Muscle layer of colon (tissue), 2 donors: ENCODE results near the gene IRX2.
A peak's percentile ranks its signal among the peaks of the same experiment; 100 is the strongest.

Experiments
- H3K27ac ChIP-seq: one replicate; pipeline ENCODE4 v1.7.0; 2013; ENCODE audit warnings: low read depth, mild to moderate bottlenecking, low read length, moderate library complexity
- H3K27me3 ChIP-seq, 2 donors: one replicate each; pipeline ENCODE4 v1.7.0; 2013; ENCODE audit warnings: low read length in 2 of 2, mild to moderate bottlenecking in 2 of 2; ENCODE audit not compliant: insufficient read depth in 2 of 2, control insufficient read depth in 1 of 2
- H3K36me3 ChIP-seq: one replicate; pipeline ENCODE4 v1.7.0; 2013; ENCODE audit warnings: mild to moderate bottlenecking, low read length; ENCODE audit not compliant: insufficient read depth
- H3K4me1 ChIP-seq: one replicate; pipeline ENCODE4 v1.7.0; 2013; ENCODE audit warnings: mild to moderate bottlenecking, low read length; ENCODE audit not compliant: insufficient read depth
- H3K4me3 ChIP-seq, 2 donors: one replicate each; pipeline ENCODE4 v1.7.0; 2013; ENCODE audit warnings: low read length in 2 of 2, low read depth in 1 of 2, mild to moderate bottlenecking in 1 of 2, moderate library complexity in 1 of 2
- H3K9ac ChIP-seq: one replicate; pipeline ENCODE4 v1.7.0; 2013; ENCODE audit warnings: low read length
- H3K9me3 ChIP-seq: one replicate; pipeline ENCODE4 v1.7.0; 2013; ENCODE audit warnings: mild to moderate bottlenecking, low read length
- donor health status: abdominal sarcoma.
- donor health status: Adenocarcinoma of cecum.

IRX2 gene

DNA sequence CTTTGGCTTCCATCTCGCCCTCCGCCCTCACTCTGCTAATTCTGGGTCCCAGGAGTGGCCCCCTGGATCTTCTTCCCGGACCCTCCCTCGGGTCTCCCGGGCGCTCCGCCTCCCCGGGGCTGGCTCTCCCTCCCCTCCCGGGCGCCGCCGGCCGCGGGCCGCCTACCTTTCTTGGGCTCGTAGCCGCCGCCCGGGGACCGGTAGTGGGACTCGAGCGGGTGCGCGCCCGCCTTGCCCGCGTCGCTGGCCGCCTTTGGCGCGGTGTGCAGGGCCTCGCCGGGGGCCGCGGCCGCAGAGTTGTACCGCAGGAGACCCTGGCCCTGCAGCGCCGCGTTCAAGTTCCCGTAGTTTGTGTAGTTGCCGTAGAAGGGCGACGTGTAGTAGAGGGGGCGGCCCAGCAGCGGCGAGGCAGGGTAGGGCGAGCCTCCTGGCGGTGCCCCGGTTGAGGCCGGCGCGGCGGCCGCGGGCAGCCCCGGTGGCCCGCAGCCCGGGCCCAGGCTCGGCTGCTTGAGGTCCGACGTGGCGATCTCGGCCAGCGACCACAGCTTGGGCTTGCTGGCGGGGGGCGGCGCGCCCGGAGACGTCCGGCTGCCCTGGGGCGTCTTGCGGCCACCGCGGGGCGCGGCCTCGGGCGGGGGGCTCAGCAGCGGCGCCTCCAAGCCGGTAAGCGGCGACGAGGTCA, 3.2 kb downstream of the IRX2 start:
- Histone ChIP-seq H3K27me3 (peaks cover 42 to 74% of the 10 kb centered on the region in 2 donors), H3K4me1 (no peaks in the 10 kb centered on the region), H3K9ac (no peak overlapping the region), H3K36me3 (no peaks in the 10 kb centered on the region), H3K27ac (no peak overlapping the region), H3K4me3 (no peak overlapping the region), H3K9me3 (no peaks in the 10 kb centered on the region)

DNA sequence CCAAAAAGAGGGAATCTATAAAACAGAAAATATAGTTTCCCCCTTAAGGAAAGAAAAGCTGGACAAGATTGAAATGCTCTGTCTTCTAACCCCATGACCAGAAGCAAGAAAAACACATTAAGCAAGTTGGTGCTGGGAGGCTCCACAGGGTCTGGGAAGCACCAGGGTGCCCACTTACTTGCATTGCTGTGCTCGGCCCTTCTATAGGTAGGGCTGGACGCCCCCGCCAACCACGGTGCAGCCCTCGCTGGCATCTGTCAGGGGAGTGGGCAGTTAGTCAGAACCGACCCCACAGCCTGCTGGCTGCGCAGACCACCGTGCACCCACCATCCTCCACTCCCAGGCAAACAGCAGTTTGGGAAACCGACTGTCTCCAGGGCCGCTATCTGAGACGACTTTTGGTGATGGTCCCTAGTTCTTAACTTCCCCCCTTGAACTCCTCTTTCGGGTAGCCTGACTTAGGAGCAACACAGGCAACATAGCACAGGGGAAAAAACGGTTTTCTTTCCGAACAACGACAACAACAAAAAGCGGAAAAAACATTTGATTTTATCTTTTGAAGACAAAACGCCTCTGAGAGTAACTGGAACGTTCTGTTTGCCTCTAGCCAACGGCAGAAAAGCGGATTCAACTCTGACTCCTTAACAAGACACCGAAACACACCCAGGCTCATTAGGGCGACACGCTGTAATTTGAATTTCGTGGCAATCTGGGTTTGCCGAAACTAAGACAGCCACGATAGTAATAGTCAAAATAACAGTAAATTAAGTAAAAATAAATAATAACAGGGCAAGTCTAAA, 3.9 kb downstream of the IRX2 start:
- Histone ChIP-seq H3K4me1 (no peaks in the 10 kb centered on the region), H3K27ac (no peak overlapping the region), H3K9ac (no peak overlapping the region), H3K4me3 (no peak overlapping the region), H3K9me3 (no peaks in the 10 kb centered on the region), H3K36me3 (no peaks in the 10 kb centered on the region), H3K27me3 (peaks cover 41 to 74% of the 10 kb centered on the region in 2 donors)

DNA sequence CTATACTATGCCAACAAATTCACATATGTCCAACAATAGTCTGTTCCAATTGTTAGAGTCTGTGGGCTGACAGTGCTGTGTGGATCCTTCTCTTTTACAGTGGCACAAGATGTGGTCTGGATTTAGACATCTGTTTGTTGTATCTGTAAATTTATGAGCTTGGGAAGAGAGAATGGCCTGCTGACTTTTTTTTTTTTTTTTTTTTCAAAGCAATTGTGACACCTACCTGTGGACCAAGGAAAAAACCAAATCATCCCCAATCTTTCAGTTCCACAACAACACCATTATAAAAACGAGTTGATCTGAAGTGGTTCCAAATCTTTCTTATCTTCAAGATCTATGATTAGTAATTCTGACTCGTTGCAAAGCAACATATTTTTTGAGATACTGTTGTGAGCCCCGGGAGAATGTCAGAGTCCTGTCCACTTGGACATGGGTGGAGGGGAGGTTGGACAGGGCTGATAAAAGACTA, 4.9 kb downstream of the IRX2 start:
- Histone ChIP-seq H3K9me3 (no peaks in the 10 kb centered on the region), H3K27ac (no peak overlapping the region), H3K4me3 (no peak overlapping the region), H3K36me3 (no peaks in the 10 kb centered on the region), H3K4me1 (no peaks in the 10 kb centered on the region), H3K27me3 (peaks cover 46 to 73% of the 10 kb centered on the region in 2 donors), H3K9ac (no peak overlapping the region)

DNA sequence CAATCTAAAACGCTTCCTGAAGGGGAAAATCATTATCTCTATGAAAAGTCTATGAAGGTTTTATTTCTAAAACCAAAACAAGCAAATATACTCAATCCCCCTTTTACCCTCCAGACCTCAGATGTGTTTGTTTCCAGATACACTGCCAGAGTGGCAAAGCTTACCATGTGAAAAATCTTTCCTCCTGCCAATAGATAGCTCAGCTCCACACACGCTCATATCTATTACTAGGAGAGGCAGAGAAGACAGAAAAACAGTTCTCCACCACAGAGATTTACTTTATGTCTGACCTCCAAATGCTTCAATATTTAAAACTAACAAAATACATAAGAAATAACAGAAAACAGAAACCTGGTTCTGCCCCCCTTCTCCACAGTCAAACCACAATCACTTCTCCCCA, 7.0 kb downstream of the IRX2 start:
- Histone ChIP-seq H3K27me3 (peaks cover 56 to 81% of the 10 kb centered on the region in 2 donors), H3K27ac (no peak overlapping the region), H3K9ac (no peak overlapping the region), H3K36me3 (no peaks in the 10 kb centered on the region), H3K9me3 (no peaks in the 10 kb centered on the region), H3K4me1 (no peaks in the 10 kb centered on the region), H3K4me3 (no peak overlapping the region)

DNA sequence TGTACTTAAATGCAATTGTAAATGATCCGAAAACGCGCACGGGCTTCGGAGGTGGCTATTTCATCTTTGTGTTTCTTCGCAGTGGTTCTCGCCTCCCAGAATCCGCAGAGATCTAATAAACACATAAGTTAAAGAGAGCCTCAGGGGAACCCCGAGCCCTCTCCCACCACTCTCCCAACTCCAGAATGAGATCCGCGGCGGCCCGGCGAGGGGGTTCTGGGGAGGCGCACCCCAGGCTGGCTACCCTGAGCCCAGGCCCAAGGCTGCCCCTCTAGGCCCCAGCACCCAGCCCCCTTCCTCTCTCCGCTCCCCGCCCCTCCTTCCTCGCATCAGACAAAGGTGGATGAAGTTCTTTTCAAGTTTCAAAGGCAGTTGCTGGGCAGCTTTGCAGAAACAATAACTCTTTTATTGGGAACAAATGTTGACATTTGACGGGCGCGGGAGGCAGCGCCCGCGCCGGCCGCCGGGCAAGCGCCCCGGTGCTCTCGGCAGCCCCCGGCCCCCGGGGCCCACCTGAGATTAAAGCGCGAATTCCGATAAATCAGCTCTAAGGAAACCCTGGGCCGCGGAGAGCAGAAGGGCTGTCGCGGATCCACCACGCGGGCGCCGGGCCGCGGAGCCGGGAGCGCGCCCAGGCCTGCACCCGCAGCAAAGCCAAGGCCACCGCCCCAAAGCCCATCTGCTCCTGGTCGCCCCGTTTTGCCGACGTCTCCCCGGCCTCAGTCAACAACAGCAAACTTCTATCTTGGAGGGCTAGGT, 8.4 kb downstream of the IRX2 start:
- H3K36me3 ChIP-seq = no peaks in the 10 kb centered on the region
- H3K9ac ChIP-seq = no peak overlapping the region
- no peak overlapping the region for H3K27ac ChIP-seq
- no peaks in the 10 kb centered on the region for H3K4me1 ChIP-seq
- H3K9me3 ChIP-seq = no peaks in the 10 kb centered on the region
- H3K27me3 ChIP-seq = peaks cover 56 to 81% of the 10 kb centered on the region in 2 donors
- no peak overlapping the region for H3K4me3 ChIP-seq

DNA sequence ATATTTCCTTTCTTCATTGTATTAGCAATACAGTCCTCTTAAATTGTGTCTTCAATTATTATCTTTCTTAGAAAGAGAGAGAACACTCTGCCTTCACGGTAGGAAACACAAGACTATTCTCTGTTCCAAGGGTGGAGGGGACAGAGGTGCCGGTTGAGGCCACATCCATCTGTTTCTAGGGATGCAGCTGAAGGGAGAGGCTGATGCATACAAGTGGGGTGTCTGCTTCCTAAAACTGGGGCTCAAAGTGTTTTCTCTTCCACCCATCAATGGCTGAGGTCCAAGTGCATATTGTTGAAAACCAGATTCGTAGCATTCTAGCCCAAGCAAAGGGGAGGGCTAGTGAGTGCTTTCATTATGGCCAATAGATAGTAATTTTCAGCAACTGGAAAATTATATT, 9.5 kb downstream of the IRX2 start:
- H3K9ac ChIP-seq = no peak overlapping the region
- H3K9me3 ChIP-seq = no peaks in the 10 kb centered on the region
- peaks cover 49 to 72% of the 10 kb centered on the region in 2 donors for H3K27me3 ChIP-seq
- no peak overlapping the region for H3K27ac ChIP-seq
- no peaks in the 10 kb centered on the region for H3K4me1 ChIP-seq
- H3K36me3 ChIP-seq = no peaks in the 10 kb centered on the region
- no peak overlapping the region for H3K4me3 ChIP-seq

DNA sequence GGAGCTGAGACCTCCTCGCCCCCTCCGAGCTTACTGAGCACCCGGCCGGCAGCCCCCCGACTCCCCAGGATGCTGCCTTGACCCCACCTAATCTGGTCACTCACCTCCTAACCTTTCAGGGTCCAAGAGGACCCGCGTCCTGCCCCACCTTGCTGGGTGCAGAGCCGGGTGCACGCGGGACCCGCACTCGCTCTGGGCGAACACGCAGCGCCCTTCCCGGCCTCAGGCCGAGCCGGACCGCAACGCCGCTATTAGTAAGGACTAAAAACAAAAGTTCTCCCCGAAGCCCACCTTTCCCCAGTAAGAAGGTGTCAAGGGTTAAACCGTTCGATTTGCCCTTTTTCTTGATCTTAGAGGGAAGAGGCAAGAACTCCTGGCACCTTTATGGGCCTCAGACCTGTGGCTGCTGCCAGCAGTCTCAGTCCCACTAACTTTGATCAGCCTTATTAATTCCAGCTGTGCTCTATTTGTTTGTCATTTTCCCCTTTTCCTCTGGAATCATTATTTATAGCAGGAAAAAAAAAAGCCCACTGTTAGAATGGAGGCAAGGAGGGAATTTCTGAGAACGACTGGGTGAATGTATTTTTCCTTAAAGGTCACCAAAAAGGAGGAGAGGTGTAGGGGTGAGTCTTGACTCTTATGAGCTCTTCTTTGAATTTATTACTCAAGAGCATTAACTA, 10.5 kb downstream of the IRX2 start:
- Histone ChIP-seq H3K27ac (no peak overlapping the region), H3K9me3 (no peaks in the 10 kb centered on the region), H3K36me3 (no peaks in the 10 kb centered on the region), H3K9ac (no peak overlapping the region), H3K4me3 (no peak overlapping the region), H3K4me1 (no peaks in the 10 kb centered on the region), H3K27me3 (peaks cover 49 to 72% of the 10 kb centered on the region in 2 donors)

DNA sequence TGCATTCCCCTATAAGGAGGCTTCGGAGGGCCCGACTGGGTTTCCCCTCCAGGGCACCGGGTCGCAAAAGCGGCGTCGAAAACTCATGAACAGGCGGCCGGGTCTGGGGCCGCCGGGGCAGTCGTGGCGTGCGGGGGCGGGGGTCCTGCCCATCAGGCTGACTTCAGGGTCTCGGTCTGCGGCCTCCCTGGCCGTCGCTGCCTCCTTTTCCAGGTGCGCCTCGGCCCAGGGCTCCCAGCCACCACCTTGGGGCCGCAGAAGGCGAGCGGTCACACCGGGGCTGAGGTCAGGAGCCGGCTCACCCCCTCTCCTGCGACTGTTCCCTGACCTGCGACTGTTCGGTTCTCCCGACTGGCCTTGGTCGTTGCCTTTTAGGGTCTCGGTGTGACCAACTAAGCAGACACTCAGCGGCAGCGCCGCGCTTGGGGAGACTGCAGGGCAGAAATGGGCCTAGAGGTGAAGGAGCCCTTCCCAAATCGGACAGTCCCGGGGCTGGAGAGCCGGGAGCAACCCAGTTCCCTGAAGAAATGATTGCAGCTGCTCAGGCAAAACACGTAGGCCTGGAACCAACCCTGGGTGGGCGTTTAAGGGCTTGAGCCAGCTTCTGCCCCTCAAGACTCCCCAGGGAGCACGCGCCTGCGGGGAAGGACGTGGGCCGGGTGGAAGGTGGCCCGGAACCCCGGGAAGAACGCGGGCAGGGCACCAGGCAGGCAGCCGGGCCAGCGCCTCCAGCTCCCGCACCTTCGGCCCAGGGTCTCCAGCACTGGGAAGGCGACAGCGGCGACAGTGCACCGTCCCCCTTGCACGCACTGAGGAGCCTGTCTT, 11.2 kb downstream of the IRX2 start:
- Histone ChIP-seq H3K9me3 (no peaks in the 10 kb centered on the region), H3K27ac (no peak overlapping the region), H3K27me3 (peaks cover 49 to 65% of the 10 kb centered on the region in 2 donors), H3K9ac (no peak overlapping the region), H3K36me3 (no peaks in the 10 kb centered on the region), H3K4me1 (no peaks in the 10 kb centered on the region), H3K4me3 (peak overlapping the region in 1 of 2 donors; percentile 36)

DNA sequence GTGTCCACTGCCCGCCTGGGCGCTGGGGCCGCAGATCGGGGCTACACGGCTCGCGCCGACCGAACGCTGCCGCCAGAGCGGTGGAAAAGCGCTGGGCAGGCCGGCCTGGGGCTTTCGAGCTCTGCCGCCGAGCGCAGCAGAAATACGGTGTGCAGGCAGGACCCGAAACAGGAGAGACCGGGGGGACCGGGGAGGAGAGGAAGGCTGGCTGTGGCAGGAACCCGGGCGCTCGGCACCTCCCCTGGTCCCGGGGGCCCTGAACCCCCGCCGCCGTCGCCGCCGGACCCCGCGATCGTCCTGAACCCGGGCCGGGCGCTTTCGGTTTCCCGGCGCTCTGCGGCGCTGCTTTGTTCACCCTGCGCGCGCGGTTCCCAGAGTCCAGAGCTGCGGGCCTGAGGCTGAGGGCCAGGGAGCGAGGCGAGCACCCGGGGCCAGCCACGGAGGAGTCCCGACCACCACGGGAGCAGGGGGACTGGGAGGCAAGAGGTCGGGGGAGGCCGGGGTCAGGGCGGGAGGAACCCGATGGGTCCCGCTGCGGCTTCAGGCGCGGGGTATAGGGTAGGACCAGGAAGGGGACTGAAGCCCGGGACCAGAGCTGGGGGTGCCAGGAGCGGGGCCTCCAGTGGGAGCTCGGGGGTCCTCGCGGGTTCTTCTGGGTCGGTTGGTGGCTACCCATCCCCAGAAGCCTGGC, 12.0 kb downstream of the IRX2 start:
- Histone ChIP-seq H3K27ac (no peak overlapping the region), H3K4me1 (no peaks in the 10 kb centered on the region), H3K9me3 (no peaks in the 10 kb centered on the region), H3K36me3 (no peaks in the 10 kb centered on the region), H3K4me3 (peak overlapping the region in 1 of 2 donors; percentile 36), H3K27me3 (peaks cover 43 to 59% of the 10 kb centered on the region in 2 donors), H3K9ac (no peak overlapping the region)

DNA sequence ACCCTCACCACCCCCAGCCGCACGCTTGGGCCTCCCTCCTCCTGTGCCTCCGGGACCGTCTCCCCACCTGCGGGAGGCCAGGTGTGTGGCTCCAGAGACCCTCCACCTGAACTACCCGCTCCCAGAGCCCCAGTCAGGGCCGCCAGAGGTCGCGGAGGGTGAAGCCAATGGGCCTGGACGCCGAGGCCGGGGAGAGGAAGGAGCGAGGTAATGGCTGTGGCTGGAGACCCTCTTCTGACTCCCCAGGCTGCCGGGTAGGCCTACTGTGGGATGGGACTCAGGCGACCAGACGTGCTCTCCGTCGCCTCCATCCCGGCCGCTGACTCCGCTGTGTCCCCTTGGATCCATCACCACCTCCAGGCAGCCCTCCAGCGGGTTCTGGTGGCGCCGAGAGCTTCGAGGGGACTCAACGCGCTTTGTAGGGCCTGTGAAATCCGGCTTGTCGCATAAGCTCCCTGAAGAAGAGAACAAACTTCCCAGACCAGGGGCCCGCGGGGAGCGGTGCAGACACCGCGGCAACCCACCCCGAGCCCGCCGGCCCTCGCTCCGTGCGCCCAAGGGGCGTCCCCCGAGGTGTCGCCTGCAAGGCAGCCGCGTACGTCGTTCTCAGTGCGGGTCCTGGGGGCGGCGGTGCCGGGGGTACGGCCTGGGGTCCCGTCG, 12.6 kb downstream of the IRX2 start:
- Histone ChIP-seq H3K27me3 (peaks cover 36 to 55% of the 10 kb centered on the region in 2 donors), H3K9ac (no peak overlapping the region), H3K36me3 (no peaks in the 10 kb centered on the region), H3K4me1 (no peaks in the 10 kb centered on the region), H3K4me3 (peak overlapping the region in 1 of 2 donors; percentile 36), H3K27ac (no peak overlapping the region), H3K9me3 (no peaks in the 10 kb centered on the region)
